Fibroblast of lung (primary cell): ENCODE results near the gene PROX2.

ENCODE experiments used
- EZH2 ChIP-seq: IDR thresholded peaks from 2 replicates; pipeline ENCODE4 v1.5.1; 2012; ENCODE audit warnings: low read length, control low read depth, mild to moderate bottlenecking; ENCODE audit errors: missing control alignments
- TF ChIP-seq, protein P1 (sequence below), 2 donors: IDR thresholded peaks in 1 of 2; conservative IDR thresholded peaks in 1 of 2; 1 replicate in 1 of 2; 2 replicates in 1 of 2; pipeline ENCODE4 v1.5.1; 2011 to 2012; ENCODE audit warnings: low read length in 2 of 2, control low read depth in 1 of 2, inconsistent platforms in 1 of 2, low read depth in 1 of 2, mild to moderate bottlenecking in 1 of 2

DNA sequence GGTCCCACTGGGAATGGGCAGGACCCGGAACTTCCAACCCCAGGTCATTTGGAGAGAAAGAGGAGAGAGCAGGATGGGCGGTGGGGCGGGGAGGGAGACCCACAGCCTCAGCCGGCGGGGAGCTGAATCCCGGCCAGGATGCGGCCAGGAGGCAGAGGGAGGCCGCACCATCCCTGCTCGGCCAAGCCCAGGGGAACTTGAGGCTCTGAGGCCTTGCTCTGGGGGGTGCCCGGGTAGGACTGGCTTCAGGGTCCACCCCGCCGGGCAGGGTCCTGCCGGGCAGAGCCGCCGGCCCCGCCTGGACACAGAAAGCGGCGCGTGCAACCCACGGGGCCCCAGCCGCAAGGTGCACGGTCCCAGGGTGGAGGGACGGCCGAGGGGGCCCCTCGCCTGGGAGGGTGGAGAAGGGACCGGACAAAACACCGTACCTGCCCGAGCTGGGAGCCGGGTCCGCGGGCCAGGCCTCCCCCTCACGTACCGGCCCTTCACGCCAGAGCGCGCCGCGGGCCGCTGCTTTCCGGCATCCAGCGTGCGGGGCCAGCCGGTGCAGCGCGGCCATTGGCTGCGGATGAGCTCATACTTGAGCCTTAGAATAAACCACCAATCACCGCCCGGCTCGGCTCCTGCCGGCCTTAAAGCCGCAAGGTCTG, 46.9 kb upstream of the PROX2 start, which contains the start of gene RPS6KL1:
- TF ChIP-seq, protein P1, sequence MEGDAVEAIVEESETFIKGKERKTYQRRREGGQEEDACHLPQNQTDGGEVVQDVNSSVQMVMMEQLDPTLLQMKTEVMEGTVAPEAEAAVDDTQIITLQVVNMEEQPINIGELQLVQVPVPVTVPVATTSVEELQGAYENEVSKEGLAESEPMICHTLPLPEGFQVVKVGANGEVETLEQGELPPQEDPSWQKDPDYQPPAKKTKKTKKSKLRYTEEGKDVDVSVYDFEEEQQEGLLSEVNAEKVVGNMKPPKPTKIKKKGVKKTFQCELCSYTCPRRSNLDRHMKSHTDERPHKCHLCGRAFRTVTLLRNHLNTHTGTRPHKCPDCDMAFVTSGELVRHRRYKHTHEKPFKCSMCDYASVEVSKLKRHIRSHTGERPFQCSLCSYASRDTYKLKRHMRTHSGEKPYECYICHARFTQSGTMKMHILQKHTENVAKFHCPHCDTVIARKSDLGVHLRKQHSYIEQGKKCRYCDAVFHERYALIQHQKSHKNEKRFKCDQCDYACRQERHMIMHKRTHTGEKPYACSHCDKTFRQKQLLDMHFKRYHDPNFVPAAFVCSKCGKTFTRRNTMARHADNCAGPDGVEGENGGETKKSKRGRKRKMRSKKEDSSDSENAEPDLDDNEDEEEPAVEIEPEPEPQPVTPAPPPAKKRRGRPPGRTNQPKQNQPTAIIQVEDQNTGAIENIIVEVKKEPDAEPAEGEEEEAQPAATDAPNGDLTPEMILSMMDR (conservative IDR thresholded peaks at IDR 0.05 in 1 of 2, IDR thresholded peaks at IDR 0.05 in 1 of 2; ENCODE audit: low read depth in 1 of 2, low read length in 2 of 2) = no peak
- TF ChIP-seq EZH2 = no peak
